ENCODE data around the gene AAR2.

The AAR2 gene

DNA sequence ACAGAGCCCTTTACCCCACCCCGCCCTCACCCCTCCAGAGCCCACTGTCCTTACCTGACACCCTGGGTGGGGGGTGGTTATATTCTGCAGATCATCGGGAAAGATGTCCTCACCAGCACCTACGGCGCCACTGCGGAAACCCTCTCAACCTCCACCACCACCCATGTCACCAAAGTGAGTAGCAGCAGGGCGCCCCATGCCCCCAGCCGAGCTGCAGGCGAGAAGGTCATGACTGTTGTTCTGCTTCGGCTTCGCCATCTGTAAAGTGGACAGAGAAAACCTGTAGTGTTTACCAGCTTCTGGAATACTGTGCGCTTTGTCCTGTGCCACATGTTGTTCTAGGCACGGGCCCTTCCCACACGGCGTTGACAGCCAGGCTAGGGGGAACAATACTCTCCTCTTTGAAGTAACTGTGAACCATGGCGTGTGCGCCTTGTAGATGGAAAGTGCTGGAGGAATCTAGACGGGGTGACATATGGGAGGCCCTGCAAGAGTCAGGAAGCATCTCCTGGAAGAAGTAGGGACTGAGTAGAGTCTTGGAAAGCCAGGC lies 16.5 kb upstream of the AAR2 start:
- DNase-seq = no peak

DNA sequence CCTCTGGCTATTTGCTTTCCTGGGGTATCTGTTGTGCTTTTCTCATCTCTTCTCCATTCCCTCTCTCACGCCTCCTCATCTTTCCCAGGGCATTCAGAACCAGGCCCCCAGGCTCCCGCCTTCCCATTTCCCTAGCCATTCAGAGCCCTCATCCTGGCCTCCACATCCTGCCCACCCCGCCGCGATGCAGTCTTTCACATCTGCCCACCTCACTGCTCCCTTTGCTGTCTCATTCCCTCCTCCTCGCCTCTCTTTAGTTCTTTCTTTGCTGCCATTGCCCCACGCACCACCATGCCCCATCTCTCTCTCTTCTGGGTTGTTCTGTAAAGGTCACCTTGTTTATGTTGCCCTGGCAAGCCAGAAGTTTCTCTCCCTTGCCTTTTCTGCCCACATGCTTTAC lies 10.6 kb upstream of the AAR2 start:
- DNase-seq = no peak

DNA sequence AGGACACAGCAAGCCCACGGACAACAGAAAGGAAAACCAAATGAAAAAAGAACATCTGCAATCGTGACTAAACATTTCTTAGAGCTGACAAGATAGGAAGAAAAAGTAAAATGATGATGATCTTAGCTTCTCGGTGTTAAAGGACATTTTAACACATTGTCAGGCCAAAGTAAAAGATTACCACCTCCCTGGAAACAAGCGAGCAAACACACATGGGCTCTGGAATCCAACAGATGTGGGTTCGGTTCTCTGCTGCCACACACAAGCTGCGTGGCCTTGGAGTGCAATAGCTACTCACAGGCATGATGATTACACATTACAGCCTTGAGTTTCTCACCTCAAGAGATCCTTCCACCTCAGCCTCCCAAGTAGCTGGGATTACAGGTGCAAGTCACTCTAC lies 7.5 kb upstream of the AAR2 start:
- no peak for DNase-seq

DNA sequence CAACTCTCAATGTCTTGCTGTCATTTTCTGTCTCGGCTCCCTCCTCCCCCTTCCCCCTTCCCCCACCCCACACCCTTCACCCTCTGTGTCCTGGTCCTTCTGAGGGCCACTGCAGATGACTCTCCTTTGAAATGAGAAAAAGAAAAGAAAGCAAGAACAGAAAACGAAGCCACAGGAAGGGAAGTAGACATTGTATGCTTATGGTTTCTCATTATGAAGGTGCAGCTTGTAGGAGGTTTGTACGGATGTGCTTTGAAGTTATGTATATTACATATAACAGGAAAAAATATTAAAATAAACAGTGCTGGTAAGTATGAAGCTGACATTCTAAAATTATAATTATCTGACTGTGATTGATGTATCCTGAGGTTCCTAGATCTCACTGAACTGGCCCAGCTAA lies 6.3 kb upstream of the AAR2 start:
- no peak for DNase-seq

DNA sequence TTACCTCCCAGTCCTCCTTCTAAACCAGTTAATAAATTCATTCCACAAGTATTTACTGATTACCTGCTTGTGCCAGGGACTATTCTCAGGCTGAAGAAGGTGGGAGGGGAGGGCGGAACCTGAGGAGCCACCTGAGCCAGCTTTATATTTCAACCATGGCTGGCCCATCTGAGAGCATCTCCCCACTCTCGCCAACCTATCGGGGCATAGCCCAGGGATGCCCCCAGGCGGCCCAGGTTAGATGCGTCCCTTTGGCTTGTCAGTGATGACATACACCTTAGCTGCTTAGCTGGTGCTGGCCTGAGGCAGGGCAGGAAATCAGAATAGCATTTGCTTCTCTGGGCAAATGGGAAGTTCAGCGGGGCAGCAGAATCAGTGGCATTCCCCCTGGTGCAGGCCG lies 4.9 kb upstream of the AAR2 start:
- no peak for DNase-seq

DNA sequence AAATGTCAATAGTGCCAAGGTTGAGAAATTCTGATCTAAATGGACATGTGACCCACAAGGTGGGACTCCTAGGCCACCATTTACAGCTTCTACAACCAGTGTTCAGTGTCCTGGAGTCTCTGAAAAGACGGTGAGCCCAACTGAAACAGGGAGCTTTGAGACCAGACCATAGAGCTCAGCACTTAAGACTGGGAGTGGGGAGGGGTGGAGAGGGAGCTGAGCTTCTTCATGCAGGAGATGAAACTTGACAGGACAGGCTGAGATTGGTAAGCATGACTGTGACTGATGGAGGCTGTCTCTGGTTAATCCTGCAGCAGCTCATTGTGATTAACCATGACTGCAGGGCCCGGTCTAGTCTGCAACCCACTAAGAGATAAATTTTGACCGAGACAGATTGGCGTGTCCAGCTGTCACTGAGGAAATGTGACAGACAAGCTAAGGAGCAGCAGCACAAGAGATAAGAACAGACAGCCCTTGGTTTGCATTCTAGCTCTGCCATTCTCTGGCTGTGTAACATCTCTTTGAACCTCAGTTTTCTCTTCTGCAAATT lies 1.4 kb upstream of the AAR2 start:
- DNase-seq = no peak

DNA sequence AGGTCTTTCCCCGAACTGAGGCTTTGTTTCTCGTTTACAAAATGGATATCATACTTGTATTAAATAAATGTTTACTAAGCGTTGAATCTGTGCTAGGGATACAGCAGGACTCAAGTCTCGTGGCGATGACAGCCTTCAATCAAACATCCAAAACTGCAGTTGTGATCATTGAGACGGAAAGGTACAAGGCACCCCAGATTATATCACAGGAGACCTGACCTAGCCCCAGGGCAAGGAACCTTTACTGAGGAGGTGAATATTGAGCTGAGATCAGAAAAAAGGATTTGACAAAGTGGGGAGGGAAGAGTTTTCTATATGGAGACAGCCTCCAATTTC lies 476 bp downstream of the AAR2 start:
- no peak for DNase-seq

DNA sequence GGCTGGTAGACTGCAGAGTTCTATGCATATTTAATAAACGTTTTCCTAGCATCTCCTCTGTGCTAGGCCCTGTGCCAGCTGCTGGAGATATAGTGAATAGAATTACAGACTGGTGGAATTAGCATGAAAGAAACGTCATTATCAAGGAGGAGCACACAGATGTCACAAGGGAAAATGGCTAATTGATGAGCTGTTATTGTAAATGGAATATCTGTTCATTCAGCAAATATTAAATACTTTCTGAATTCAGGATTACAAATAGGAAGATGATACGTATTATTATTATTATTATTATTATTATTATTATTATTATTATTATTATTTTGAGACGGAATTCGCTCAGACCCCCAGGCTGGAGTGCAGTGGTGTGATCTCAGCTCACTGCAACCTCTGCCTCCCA lies 1.2 kb downstream of the AAR2 start:
- no peak for DNase-seq

DNA sequence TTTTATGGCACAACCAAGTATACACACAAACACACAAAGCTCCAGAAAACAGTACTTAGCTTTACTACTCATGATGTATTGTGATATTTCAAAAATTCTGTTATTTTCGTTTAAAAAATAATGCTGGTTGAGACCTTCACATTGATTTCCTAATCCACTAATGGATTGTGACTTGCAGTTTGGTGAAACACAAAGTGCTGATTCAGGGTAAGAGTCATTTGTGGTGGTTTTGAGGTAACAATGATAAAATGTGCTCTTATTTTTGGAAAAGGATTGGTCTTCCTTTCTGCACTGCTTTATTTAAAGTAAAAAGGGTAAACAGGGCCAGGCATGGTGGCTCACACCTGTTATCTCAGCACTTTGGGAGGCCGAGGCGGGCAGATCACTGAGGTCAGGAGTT lies 1.9 kb downstream of the AAR2 start:
- no peak for DNase-seq

DNA sequence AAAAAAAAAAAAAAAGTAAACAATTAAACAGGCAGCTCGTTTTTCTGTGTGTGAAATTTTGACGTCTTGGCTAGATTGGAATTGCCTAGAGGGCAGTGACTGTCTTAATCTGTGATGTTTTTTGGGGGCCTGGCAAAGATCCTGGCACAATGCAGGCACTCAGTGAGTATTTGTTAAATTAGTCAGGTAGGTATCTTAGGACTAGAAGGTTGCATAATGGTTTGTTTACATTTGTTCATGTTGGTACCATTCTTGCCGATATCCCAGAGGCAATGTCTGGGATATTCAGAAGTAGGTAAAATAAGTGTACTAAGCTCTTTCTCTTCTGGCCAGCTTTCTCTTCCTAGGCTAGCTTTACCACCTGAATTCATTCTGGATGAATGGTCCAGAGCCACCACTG lies 2.5 kb downstream of the AAR2 start:
- no peak for DNase-seq

DNA sequence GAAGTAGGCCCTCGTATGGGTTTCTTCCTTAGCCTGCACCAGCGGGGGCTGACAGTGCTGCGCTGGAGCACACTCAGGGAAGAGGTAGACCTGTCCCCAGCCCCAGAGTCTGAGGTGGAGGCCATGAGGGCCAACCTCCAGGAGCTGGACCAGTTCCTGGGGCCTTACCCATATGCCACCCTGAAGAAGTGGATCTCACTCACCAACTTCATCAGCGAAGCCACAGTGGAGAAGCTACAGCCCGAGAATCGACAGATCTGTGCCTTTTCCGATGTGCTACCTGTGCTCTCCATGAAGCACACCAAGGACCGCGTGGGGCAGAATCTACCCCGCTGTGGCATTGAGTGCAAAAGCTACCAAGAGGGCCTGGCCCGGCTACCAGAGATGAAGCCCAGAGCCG lies 3.8 kb downstream of the AAR2 start:
- no peak for DNase-seq

DNA sequence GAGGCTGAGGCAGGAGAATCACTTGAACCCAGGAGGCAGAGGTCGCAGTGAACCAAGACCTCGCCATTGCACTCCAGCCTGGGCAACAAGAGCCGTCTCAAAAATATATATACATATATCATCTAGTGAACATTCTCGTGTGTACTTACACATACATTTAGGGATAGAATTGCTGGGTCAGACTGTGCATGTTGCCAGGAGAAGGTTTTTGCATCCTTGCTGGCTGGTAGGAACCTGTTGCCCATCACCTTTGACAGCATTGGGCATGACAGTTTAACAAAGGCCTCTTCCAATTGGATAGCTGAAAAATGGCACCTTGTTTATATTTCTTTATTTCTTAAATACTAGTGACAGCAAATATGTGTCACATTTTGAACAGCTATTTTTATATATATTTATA lies 5.4 kb downstream of the AAR2 start:
- DNase-seq = no peak

DNA sequence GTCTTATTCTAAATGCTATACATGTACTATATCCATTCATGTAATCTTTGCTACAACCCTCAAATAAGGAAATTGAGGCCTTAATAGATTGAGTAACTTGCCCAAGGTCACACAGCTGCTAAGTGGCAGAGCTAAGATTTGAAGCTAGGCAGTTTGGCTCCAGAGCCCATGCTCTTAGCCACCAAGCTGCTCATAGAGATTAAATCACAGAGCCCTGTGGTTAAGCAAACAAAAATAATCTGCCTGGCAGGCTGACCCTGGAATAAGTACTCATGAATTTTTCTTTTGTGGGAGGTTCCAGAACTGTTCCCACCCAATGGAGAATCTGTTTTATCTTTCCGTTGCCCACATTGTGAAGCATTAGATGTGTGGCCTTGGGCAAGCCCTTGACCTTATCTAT lies 7.4 kb downstream of the AAR2 start:
- no peak for DNase-seq

DNA sequence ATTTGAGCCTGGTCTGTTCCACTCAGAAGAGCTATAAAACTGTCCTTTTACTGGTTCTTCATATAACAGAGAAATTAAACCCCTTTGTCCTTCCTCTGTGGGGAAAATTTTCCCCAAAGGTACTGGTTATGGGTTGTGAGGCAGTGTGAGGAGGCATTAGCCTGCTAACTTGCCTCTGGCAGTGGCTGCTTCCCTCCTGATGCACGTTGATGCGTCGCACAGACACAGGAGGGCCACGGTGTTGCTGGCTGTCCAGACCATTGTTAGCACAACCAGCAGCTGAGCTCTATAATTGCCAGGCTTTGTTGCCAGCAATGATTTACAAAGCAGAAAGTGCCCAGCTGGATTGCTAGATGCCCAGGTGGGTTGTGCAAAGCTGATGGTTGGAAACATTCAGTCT lies 10.1 kb downstream of the AAR2 start:
- DNase-seq = no peak

DNA sequence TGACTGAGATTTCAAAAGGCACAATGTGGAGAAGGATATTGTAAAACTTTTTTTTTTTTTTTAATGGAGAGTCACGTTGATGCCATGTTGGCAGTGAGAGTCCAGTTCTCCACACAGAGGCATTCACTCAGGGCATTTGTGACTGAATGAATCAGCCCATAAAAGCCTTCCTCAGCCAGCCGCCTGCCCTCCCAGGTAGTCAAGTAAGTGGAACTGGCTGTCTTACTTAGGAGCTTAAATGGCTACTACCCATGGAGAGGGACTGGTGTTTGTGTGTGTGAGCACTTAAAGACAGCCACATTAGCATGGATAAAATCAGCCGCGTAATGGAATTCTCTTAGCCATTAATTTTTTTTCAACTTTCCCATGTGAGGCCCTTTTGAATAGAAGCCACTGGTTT lies 12.6 kb downstream of the AAR2 start:
- DNase-seq = no peak

DNA sequence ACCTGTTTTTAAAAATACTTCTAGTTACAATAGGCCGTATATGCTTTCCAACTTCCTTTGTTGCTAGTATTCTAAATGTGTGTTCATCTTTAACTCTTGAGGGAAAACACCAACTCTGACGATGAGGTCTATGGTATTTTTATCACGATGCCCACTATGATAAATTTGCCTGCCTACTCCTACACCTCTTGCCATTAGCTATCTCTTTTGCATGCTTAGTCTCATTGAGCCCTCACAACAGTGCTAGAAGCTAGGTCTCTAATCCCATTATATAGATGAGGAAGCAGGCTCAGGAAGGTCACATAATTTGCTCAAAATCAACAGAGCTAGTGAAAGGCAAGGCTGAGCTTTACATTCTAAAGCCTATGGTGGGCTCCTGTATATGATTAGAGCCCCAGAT lies 13.2 kb downstream of the AAR2 start:
- no peak for DNase-seq

DNA sequence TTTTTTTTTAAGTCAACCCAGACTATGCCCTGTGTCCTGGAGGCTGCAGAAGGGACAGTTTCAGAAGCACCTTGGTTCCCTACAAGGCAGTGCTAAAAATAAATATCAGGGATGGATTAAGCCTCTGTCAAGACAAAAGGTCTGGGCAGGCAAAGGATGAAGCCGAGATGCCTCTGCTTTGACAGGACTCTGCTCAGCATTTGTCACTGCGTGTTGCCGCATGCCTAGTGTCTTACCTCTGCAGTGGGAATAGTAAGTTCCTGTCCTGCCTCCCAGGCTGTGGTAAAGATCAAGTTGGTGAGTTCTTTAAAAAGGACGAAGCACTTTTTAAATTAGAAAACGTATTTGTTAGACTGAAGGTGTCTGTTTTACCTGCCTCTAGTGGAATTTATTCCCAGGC lies 15.1 kb downstream of the AAR2 start:
- no peak for DNase-seq

DNA sequence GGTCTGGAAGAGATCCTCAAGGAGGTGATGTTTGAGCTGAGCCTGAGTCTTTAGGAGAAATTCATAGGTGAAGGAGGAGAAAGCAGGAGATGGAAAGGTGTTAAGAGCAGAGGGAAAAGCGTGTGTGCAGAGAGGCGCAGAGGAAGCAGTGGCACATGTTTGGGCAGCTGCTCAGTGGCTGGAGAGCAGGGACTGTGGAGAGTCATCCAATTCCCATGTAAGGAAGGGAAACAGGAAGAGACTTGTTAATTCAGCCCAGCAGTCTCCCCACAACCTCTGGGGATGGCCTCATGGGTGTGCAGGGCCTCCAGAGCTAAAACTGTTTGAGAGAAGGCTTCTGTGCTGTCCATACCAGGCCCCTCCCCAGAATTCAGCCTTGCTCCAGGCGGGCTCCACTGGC lies 16.2 kb downstream of the AAR2 start:
- no peak for DNase-seq

DNA sequence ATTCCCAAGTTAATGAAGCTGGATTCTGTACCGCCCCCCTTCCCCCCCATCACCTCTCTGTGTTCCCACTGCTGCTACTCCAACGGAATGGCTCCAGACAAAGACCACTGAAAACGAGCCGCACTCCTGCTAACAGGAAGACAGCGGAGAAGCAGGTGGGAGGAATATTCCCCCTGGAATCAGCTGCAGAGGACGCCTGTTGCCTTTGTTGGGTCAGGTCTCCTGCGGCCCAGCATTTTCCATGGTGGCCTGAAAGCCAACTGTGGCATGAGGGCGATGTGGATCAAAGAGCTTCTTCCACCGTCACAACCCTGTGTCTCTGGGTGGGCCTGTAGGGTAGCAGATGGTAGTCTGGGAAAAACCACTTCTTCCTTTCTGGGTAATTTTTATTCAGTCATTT lies 16.8 kb downstream of the AAR2 start:
- no peak for DNase-seq

DNA sequence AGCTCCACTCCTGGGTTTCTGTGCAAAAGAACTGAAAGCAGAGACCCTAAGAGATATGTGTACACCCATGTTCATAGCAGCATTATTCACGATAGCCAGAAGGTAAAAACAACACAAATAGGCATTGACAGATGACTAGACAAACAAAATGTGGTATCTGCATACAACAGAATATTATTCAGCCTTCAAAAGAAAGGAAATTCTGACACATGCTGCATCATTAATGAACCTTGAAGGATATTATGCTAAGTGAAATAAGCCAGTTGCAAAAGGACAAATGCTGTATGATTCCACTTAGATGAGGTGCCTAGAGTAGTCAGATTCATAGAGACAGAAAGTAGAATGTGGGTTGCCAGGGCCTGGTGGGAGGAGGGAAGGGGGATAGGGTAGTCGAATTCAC lies 17.8 kb downstream of the AAR2 start:
- no peak for DNase-seq

DNA sequence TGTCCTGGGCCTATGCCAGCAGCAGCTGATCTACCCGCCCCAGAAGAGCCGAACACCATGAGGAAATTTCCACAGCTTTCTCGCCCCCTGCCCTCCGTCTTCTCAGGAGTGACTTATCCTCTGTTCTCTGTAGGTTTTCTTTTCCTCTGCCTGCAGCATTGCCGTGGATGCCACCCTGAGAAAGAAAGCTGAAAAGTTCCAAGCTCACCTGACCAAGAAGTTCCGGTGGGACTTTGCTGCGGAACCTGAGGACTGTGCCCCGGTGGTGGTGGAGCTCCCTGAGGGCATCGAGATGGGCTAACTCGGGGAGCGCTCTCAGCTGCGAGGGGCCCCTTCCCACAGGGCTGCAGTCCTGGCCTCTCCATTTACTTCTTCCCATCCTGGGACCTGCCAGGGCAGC lies 19.2 kb downstream of the AAR2 start:
- DNase-seq = no peak

DNA sequence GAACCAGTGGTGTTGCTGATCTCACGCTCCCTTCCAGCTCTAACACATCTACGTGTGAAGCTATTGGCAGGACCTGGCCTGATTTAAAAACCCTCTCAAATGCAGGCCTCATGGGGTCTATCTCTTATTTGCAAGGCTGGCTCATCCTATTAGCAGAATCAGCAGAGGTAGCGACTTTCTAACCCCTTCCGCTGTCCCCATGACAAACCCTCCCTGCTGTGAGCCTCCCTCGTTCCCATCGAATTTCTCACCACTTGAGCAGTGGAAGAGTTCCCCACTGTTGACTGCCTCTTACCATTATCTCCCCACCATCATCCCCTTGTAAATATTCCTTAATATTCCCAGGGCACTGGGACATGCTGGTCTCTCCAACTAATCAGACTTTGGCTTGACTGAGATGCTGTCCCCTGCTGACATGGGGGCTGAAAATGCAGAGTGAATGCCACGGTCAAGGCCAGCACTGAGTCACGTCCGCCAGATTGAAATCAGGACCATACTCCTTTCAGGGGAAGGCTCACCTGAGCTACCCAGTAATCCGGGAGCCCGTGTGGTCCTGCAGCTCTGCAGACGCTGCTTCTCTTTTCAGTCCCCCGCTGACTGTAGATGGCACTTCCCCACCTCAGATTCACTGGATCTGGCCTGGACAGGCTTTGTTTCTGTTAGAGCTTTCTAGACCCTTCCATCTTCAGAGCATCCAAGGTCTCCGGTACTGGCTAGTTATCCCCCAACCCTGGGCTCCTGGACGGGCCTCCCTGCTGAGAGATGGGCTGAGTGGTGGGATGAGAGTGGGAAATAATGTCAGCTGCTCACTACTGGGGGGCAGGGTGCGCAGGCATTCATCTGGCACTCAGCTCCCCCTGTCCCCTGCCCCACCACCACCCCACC lies 23.1 kb downstream of the AAR2 start:
- no peak for DNase-seq

DNA sequence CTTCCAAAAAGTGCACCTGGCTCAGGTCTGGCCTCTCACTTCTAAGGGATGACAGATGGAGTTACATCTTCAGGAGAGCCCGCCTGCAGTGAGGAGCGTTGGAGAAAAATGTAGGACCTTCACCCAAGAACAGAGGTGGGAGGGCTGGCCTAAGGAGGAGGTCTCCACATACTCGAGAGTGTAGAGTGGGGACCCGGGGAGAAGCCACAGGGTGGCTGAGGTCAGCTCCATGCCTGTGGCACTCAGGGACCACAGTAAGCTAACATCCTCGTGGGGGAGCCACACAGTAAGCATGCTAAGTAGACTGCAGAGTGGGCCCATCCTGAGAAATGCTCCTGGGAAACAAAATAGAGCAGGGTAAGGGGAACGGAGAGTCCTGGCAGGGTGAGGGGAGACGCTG lies 24.0 kb downstream of the AAR2 start:
- no peak for DNase-seq

DNA sequence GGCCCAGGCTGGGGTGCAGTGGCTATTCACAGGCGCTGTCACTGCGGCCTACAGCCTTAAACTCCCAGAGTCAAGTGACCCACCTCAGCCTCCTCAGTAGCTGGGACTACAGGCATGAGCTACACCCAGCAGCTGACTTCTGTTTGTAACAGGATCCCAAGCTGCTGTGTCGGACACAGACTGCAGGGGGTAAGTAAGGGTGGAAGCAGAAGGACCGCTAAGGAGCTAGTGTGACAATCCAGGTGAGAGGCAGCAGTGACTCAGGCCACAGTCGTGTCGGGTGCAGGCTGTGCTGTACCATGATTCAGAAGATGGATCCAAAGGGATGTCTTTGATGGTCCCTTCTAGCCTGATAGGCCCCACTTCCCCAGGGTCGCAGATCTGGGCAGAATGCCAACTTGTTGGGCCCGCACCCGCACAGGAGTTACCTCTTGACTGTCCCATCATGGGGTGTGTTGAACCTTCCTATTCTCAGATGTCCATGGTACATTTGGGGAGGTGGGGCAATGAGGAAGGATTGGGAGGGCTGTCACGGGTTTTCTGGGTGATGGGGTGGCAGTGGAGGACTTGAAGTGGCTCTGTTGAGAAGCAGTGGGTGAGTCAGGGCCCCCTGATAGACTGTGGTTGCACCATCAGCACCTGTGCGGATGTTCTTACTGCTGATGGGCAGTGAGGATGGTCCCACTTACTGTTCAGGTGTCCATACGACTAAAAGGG lies 25.3 kb downstream of the AAR2 start:
- no peak for DNase-seq
